Astrocyte (in vitro differentiated cells and primary cell): ENCODE results near the gene BEX3. TPM values are rescaled to one million over a fixed set of nuclear protein-coding genes. Genes with fewer than 3 reads are reported as not detected.
A peak's percentile ranks its signal among the peaks of the same experiment; 100 is the strongest.

Source experiments
- DNase-seq: peaks from one replicate; pipeline ENCODE4 v3.0.0-alpha.2; 2010; ENCODE audit warnings: low read depth
- FAIRE-seq: peaks from 2 replicates; lab custom pipeline; 2011; peaks lifted over from hg19 to GRCh38; lab: Jason Lieb, UNC
- H2AFZ ChIP-seq: 2 replicates; pipeline ENCODE4 v1.6.0; 2012; ENCODE audit warnings: low read depth, low read length, inconsistent platforms
- H3K27ac ChIP-seq: 2 replicates; pipeline ENCODE4 v1.5.1; 2011; ENCODE audit warnings: low read depth, low read length, inconsistent platforms
- H3K27me3 ChIP-seq: 2 replicates; pipeline ENCODE4 v1.6.0; 2011; ENCODE audit warnings: low read length, inconsistent platforms; ENCODE audit not compliant: insufficient read depth
- H3K36me3 ChIP-seq: 2 replicates; pipeline ENCODE4 v1.5.1; 2011; ENCODE audit warnings: low read length, inconsistent platforms; ENCODE audit not compliant: insufficient read depth
- H3K4me1 ChIP-seq: 2 replicates; pipeline ENCODE4 v1.5.1; 2011; ENCODE audit warnings: low read length, inconsistent platforms; ENCODE audit not compliant: insufficient read depth
- H3K4me2 ChIP-seq: 2 replicates; pipeline ENCODE4 v1.6.0; 2012; ENCODE audit warnings: low read length, inconsistent platforms
- H3K4me3 ChIP-seq: 2 replicates; pipeline ENCODE4 v1.5.1; 2011; ENCODE audit warnings: low read depth, mild to moderate bottlenecking, low read length, inconsistent platforms; ENCODE audit not compliant: insufficient read depth
- H3K79me2 ChIP-seq: 2 replicates; pipeline ENCODE4 v1.6.0; 2012; ENCODE audit warnings: mild to moderate bottlenecking, low read length, inconsistent platforms; ENCODE audit not compliant: insufficient read depth
- H3K9ac ChIP-seq: 2 replicates; pipeline ENCODE4 v1.6.0; 2012; ENCODE audit warnings: mild to moderate bottlenecking, low read length, inconsistent platforms
- H3K9me3 ChIP-seq: 2 replicates; pipeline ENCODE4 v1.5.1; 2012; ENCODE audit warnings: low read depth, mild to moderate bottlenecking, low read length, inconsistent platforms; ENCODE audit not compliant: insufficient read depth
- H4K20me1 ChIP-seq: 2 replicates; pipeline ENCODE4 v1.6.0; 2012; ENCODE audit warnings: low read length, inconsistent platforms; ENCODE audit not compliant: insufficient read depth
- H3K27ac Mint-ChIP-seq: one replicate; pipeline ENCODE4 v1.8.0; 2021; ENCODE audit warnings: mild to moderate bottlenecking, mixed read lengths; ENCODE audit not compliant: unreplicated experiment
- H3K27me3 Mint-ChIP-seq: one replicate; pipeline ENCODE4 v1.8.0; 2021; ENCODE audit warnings: low read depth, mixed read lengths; ENCODE audit not compliant: unreplicated experiment
- H3K36me3 Mint-ChIP-seq: one replicate; pipeline ENCODE4 v1.8.0; 2021; ENCODE audit warnings: low read depth, mixed read lengths; ENCODE audit not compliant: unreplicated experiment
- H3K4me1 Mint-ChIP-seq: one replicate; pipeline ENCODE4 v1.8.0; 2021; ENCODE audit warnings: low read depth, mixed read lengths; ENCODE audit not compliant: unreplicated experiment
- H3K4me3 Mint-ChIP-seq: one replicate; pipeline ENCODE4 v1.8.0; 2021; ENCODE audit warnings: mild to moderate bottlenecking, moderate library complexity, mixed read lengths; ENCODE audit not compliant: unreplicated experiment
- H3K9me3 Mint-ChIP-seq: one replicate; pipeline ENCODE4 v1.8.0; 2021; ENCODE audit warnings: mild to moderate bottlenecking, mixed read lengths; ENCODE audit not compliant: unreplicated experiment
- CTCF ChIP-seq: IDR thresholded peaks from 2 replicates; pipeline ENCODE4 v1.5.1; 2011; ENCODE audit warnings: low read depth, mild to moderate bottlenecking, inconsistent platforms, low read length, moderate library complexity; ENCODE audit not compliant: insufficient read depth
- EZH2 ChIP-seq: IDR thresholded peaks from 2 replicates; pipeline ENCODE4 v1.6.1; 2012; ENCODE audit warnings: mild to moderate bottlenecking, low read length, inconsistent platforms; ENCODE audit not compliant: insufficient read depth
- total RNA-seq: library from RNA; stranded (reverse); gene quantifications from 2 replicates; pipeline ENCODE4 v1.2.1, GENCODE V29; 2021

The BEX3 gene
- total RNA-seq, 1 donor from 2014 or later, result 241 TPM

GRCh38 chrX:103362474-103362873, 13.9 kb upstream of the BEX3 start:
- H3K27ac ChIP-seq, result no peak overlapping the region
- Mint-ChIP-seq H3K4me1 (peaks cover 17% of the 10 kb centered on the region), H3K9me3 (no peaks in the 10 kb centered on the region), H3K36me3 (peaks cover 2% of the 10 kb centered on the region), H3K27ac (peak overlapping the region; percentile 69), H3K27me3 (no peaks in the 10 kb centered on the region), H3K4me3 (no peak overlapping the region)
- H2AFZ ChIP-seq, result no peak overlapping the region
- no peaks in the 10 kb centered on the region for H3K27me3 ChIP-seq
- no peak overlapping the region for H3K4me2 ChIP-seq
- DNase-seq, result peak; percentile 43
- H3K79me2 ChIP-seq, result peaks cover 6% of the 10 kb centered on the region
- H4K20me1 ChIP-seq, result peaks cover 5% of the 10 kb centered on the region
- FAIRE-seq, result no peak
- H3K4me1 ChIP-seq, result peaks cover 5% of the 10 kb centered on the region
- H3K4me3 ChIP-seq, result no peak overlapping the region
- H3K9ac ChIP-seq, result no peak overlapping the region
- H3K9me3 ChIP-seq, result no peaks in the 10 kb centered on the region
- no peaks in the 10 kb centered on the region for H3K36me3 ChIP-seq
- TF ChIP-seq CTCF, result no peak

GRCh38 chrX:103363046-103363445, 13.3 kb upstream of the BEX3 start:
- H3K27ac Mint-ChIP-seq, result no peak overlapping the region
- no peaks in the 10 kb centered on the region for H3K36me3 ChIP-seq
- no peaks in the 10 kb centered on the region for H3K9me3 Mint-ChIP-seq
- FAIRE-seq, result peak; percentile 55
- TF ChIP-seq EZH2 (no peak), CTCF (no peak)
- no peak overlapping the region for H3K27ac ChIP-seq
- H3K4me2 ChIP-seq, result no peak overlapping the region
- H3K4me1 ChIP-seq, result peaks cover 7% of the 10 kb centered on the region
- no peak overlapping the region for H3K4me3 ChIP-seq
- H3K79me2 ChIP-seq, result peaks cover under 1% of the 10 kb centered on the region
- no peak overlapping the region for H3K4me3 Mint-ChIP-seq
- H3K27me3 ChIP-seq, result no peaks in the 10 kb centered on the region
- DNase-seq, result no peak
- H3K36me3 Mint-ChIP-seq, result peaks cover 2% of the 10 kb centered on the region
- no peaks in the 10 kb centered on the region for H3K9me3 ChIP-seq
- no peaks in the 10 kb centered on the region for H3K27me3 Mint-ChIP-seq
- no peak overlapping the region for H2AFZ ChIP-seq
- no peak overlapping the region for H3K9ac ChIP-seq
- H3K4me1 Mint-ChIP-seq, result peaks cover 21% of the 10 kb centered on the region
- H4K20me1 ChIP-seq, result no peaks in the 10 kb centered on the region

- Histone ChIP-seq H3K4me2 (no peak overlapping the region), H3K36me3 (no peaks in the 10 kb centered on the region), H3K4me1 (peaks cover 6% of the 10 kb centered on the region), H4K20me1 (no peaks in the 10 kb centered on the region), H3K9me3 (no peaks in the 10 kb centered on the region), H3K9ac (no peak overlapping the region), H3K79me2 (no peaks in the 10 kb centered on the region), H3K27ac (no peak overlapping the region), H3K4me3 (no peak overlapping the region), H2AFZ (peak overlapping the region; percentile 41), H3K27me3 (no peaks in the 10 kb centered on the region)
- no peaks in the 10 kb centered on the region for H3K9me3 Mint-ChIP-seq
- H3K27me3 Mint-ChIP-seq, result no peaks in the 10 kb centered on the region
- no peaks in the 10 kb centered on the region for H3K36me3 Mint-ChIP-seq
- TF ChIP-seq CTCF, result no peak
- TF ChIP-seq EZH2, result no peak
- no peak overlapping the region for H3K27ac Mint-ChIP-seq
- peaks cover 6% of the 10 kb centered on the region for H3K4me1 Mint-ChIP-seq
- no peak for DNase-seq
- no peak for FAIRE-seq
- H3K4me3 Mint-ChIP-seq, result no peak overlapping the region
These were observed 8.8 kb upstream of the BEX3 start for GRCh38 chrX:103367502-103367901.
